RWPE2 (cell line): Measurements from ENCODE around the gene CDH4.

Experiments used
- ATAC-seq: fragments of 200-7000 bp; cut with Tn5 transposase; 3 replicates; pipeline ENCODE4 v1.9.1; 2021; ENCODE audit warnings: low read depth
- DNase-seq: peaks from one replicate; pipeline ENCODE4 v3.0.0-alpha.2; 2020; ENCODE audit warnings: low spot score
- H3K27ac ChIP-seq: fragments of 450-650 bp; 2 replicates; pipeline ENCODE4 v1.5.1; 2017; ENCODE audit warnings: mild to moderate bottlenecking; ENCODE audit not compliant: poor library complexity, severe bottlenecking
- H3K27me3 ChIP-seq: fragments of 250-450 bp; sonication (Bioruptor Pico); 2 replicates; pipeline ENCODE4 v1.5.1; 2021; ENCODE audit warnings: mild to moderate bottlenecking, moderate library complexity; ENCODE audit not compliant: insufficient read depth, poor library complexity, severe bottlenecking
- H3K36me3 ChIP-seq: fragments of 250-450 bp; sonication (Bioruptor Pico); 2 replicates; pipeline ENCODE4 v1.5.1; 2020; ENCODE audit warnings: low read depth, mild to moderate bottlenecking, moderate library complexity
- H3K4me1 ChIP-seq: fragments of 250-450 bp; sonication (Bioruptor Pico); 2 replicates; pipeline ENCODE4 v1.5.1; 2021; ENCODE audit warnings: mild to moderate bottlenecking, moderate library complexity; ENCODE audit not compliant: insufficient read depth, poor library complexity, severe bottlenecking
- H3K4me3 ChIP-seq: fragments of 250-450 bp; sonication (Bioruptor Pico); 2 replicates; pipeline ENCODE4 v1.5.1; 2021; ENCODE audit warnings: mild to moderate bottlenecking, moderate library complexity; ENCODE audit not compliant: severe bottlenecking
- H3K9me3 ChIP-seq: fragments of 250-450 bp; sonication (Bioruptor Pico); 2 replicates; pipeline ENCODE4 v1.5.1; 2021; ENCODE audit warnings: mild to moderate bottlenecking, moderate library complexity; ENCODE audit not compliant: severe bottlenecking
- TF ChIP-seq, protein P1 (sequence below): fragments of 450-650 bp; IDR thresholded peaks from one replicate; pipeline ENCODE4 v1.5.1; 2017; ENCODE audit warnings: mild to moderate bottlenecking, moderate library complexity; ENCODE audit not compliant: poor library complexity, severe bottlenecking

CDH4 gene

DNA sequence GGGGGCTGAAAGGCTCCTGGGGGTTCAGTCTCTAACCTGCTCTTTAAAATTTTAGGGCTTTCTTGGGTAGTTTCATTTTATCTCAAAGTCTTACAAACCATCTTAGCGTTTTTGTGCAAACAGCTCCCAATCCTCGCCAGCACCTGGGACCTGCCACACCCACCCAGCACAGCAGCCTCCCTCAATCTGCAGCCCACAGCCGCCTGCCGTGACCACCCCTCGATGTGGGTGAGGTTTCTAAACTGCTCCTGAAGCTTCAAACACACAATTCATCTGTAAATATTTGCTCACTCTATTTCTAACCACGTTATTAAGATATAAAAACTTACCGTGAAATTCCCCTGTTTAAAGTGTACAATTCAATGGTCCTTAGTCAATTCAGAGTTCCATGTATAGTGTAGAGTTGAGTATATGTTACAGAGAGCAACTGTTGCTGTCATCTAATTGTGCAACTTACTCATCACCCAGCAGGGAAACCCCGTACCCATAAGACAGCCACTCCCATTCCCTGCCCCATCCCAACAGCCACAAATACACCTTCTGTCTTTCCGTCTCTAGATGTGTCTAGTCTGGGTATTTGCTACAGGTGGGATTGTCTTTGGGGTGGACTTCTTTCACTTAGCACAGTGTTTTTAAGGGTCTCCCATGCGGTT, 432.6 kb downstream of the CDH4 start:
- H3K4me3 ChIP-seq, result no peak overlapping the region
- no peaks in the 10 kb centered on the region for H3K27me3 ChIP-seq

DNA sequence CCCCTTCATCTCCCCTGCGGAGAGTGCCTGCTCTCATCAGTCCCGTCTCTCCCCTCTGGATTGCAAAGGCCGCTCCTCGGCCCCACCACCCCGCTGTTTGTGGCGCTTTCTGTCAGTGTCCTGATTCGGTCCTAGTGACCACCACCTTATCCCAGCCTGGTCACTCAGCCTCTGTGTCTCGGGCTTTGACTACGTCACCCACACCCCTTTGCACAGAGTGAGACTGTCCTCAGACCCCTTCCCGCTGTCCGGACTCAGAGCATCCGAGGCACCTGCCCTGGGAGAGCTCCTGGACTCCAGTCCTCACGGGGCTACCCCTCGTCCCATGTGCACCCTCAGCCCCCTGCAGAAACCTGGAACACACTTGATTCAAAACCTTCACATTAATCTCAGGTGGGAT, 433.4 kb downstream of the CDH4 start:
- DNase-seq, result no peak
- no peaks in the 10 kb centered on the region for H3K27me3 ChIP-seq

More for the DNA sequence above, 432.6 kb downstream of the CDH4 start:
- no peak for ATAC-seq
- no peaks in the 10 kb centered on the region for H3K9me3 ChIP-seq
- H3K4me1 ChIP-seq, result peaks cover 29% of the 10 kb centered on the region
- no peaks in the 10 kb centered on the region for H3K36me3 ChIP-seq
- no peak for DNase-seq
- TF ChIP-seq, protein P1, sequence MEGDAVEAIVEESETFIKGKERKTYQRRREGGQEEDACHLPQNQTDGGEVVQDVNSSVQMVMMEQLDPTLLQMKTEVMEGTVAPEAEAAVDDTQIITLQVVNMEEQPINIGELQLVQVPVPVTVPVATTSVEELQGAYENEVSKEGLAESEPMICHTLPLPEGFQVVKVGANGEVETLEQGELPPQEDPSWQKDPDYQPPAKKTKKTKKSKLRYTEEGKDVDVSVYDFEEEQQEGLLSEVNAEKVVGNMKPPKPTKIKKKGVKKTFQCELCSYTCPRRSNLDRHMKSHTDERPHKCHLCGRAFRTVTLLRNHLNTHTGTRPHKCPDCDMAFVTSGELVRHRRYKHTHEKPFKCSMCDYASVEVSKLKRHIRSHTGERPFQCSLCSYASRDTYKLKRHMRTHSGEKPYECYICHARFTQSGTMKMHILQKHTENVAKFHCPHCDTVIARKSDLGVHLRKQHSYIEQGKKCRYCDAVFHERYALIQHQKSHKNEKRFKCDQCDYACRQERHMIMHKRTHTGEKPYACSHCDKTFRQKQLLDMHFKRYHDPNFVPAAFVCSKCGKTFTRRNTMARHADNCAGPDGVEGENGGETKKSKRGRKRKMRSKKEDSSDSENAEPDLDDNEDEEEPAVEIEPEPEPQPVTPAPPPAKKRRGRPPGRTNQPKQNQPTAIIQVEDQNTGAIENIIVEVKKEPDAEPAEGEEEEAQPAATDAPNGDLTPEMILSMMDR, result no peak
- H3K27ac ChIP-seq, result no peak overlapping the region

DNA sequence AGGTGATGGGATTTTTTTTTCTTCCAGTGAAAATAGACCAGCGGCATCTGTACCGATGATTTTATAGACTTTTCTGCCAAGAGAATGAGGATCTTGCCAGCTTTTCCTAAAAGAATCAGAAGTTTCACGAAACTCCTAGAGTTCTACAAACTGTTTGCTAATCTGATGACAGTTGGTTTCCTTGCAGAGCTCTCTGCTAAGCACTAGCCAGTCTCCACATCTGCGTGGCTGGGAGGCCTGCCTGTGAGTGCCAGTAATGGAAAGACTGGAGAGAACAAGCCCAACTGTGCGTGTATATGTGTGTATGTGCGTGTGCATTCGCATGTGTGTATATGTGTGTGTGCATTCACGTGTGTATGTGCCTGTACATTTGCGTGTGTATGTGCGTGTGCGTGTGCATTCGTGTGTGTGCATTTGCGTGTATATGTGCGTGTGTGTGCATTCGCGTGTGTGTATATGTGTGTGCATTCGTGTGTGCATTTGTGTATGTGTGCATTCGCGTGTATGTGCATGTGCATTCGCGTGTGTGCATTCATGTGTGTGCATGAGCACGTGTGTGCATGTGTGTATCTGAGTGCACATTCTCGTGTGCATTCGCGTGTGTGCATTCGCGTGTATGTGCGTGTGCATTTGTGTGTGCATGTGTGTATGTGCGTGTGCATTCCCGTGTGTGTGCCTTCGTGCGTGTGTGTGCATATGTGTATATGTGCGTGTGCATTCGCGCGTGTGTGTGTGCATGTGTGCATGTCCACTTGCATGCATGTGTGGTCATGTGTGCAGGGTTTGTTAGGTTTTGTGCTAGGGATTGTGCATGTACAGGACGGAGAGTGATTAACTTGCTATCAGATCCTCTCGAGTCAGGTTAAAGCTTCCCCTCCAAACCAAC, 434.2 kb downstream of the CDH4 start:
- no peak overlapping the region for H3K4me3 ChIP-seq
- TF ChIP-seq, protein P1, result no peak
- H3K9me3 ChIP-seq, result no peaks in the 10 kb centered on the region
- DNase-seq (no peak), ATAC-seq (no peak)
- H3K4me1 ChIP-seq, result peaks cover 29% of the 10 kb centered on the region
- H3K27ac ChIP-seq, result no peak overlapping the region
- no peaks in the 10 kb centered on the region for H3K36me3 ChIP-seq
- H3K27me3 ChIP-seq, result no peaks in the 10 kb centered on the region

More for the DNA sequence above, 433.4 kb downstream of the CDH4 start:
- Histone ChIP-seq H3K9me3 (no peaks in the 10 kb centered on the region), H3K4me1 (peaks cover 29% of the 10 kb centered on the region), H3K4me3 (no peak overlapping the region), H3K36me3 (no peaks in the 10 kb centered on the region), H3K27ac (no peak overlapping the region)
- TF ChIP-seq, protein P1, result no peak
- no peak for ATAC-seq

DNA sequence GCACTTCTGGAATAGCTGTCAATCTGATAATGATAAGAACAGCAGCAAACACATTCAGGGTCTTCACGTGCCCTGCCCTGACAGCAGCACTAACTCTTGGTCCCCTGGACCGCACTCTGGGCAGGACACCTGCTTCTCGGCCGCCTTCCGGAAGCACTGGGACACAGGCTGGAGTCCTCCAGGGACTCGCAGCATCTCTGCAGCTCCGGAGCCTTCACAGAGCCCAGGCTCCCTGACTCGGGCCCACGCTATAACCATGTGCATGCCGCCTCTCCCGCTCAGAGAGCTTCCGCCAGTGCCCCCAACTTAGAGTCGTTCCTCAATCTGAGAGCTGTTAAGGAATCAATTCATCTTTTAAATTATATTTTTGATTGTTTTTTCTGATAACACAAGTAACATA, 436.4 kb downstream of the CDH4 start:
- Histone ChIP-seq H3K27ac (no peak overlapping the region), H3K4me1 (peaks cover 13% of the 10 kb centered on the region), H3K36me3 (no peaks in the 10 kb centered on the region), H3K4me3 (no peak overlapping the region), H3K27me3 (peaks cover 3% of the 10 kb centered on the region), H3K9me3 (no peaks in the 10 kb centered on the region)
- DNase-seq (no peak), ATAC-seq (no peak)
- TF ChIP-seq, protein P1, result no peak
